Keratinocyte (primary cell): ENCODE data around the gene POU3F2. TPM values are rescaled to one million over a fixed set of nuclear protein-coding genes. Genes with fewer than 3 reads are reported as not detected.
A peak's percentile ranks its signal among the peaks of the same experiment; 100 is the strongest.

Experiments
- DNase-seq: peaks from one replicate; pipeline ENCODE4 v3.0.0-alpha.2; 2011; ENCODE audit warnings: low read depth, missing footprints, low spot score
- FAIRE-seq: peaks from 2 replicates; lab custom pipeline; 2011; peaks lifted over from hg19 to GRCh38; lab: Jason Lieb, UNC
- H2AFZ ChIP-seq: 2 replicates; pipeline ENCODE4 v1.6.0; 2012; ENCODE audit warnings: low read length, control low read depth, inconsistent platforms; ENCODE audit not compliant: control insufficient read depth
- H3K27ac ChIP-seq: 2 replicates; pipeline ENCODE4 v1.5.1; 2011; ENCODE audit warnings: low read length; ENCODE audit not compliant: control insufficient read depth, insufficient read depth
- H3K27me3 ChIP-seq: 3 replicates; pipeline ENCODE4 v1.6.0; 2011; ENCODE audit warnings: low read length; ENCODE audit not compliant: control insufficient read depth, insufficient read depth; ENCODE audit errors: extremely low read depth
- H3K36me3 ChIP-seq, 2 experiments: 2 replicates in 1 of 2; 3 replicates in 1 of 2; pipeline ENCODE4 v1.5.1; 2011; ENCODE audit warnings: low read length in 2 of 2, mild to moderate bottlenecking in 1 of 2; ENCODE audit not compliant: control insufficient read depth in 2 of 2, insufficient read depth in 2 of 2; ENCODE audit errors: extremely low read depth in 1 of 2
- H3K4me1 ChIP-seq: 3 replicates; pipeline ENCODE4 v1.5.1; 2011; ENCODE audit warnings: low read length; ENCODE audit not compliant: control insufficient read depth, insufficient read depth; ENCODE audit errors: extremely low read depth
- H3K4me2 ChIP-seq: 3 replicates; pipeline ENCODE4 v1.6.0; 2011; ENCODE audit warnings: low read depth, low read length; ENCODE audit not compliant: control insufficient read depth, insufficient read depth; ENCODE audit errors: extremely low read depth
- H3K4me3 ChIP-seq, 3 experiments: fragments of 200-600 bp in 1 of 3; sonication (generic) in 1 of 3; 2 replicates in 2 of 3; 3 replicates in 1 of 3; pipeline ENCODE4 v1.5.1; 2011 to 2016; ENCODE audit warnings: low read length in 3 of 3, mild to moderate bottlenecking in 3 of 3, control low read depth in 2 of 3, inconsistent platforms in 1 of 3, low read depth in 1 of 3, mixed read lengths in 1 of 3, mixed run types in 1 of 3, moderate library complexity in 1 of 3; ENCODE audit not compliant: control insufficient read depth in 2 of 3, insufficient read depth in 2 of 3; ENCODE audit errors: extremely low read depth in 1 of 3
- H3K79me2 ChIP-seq: 2 replicates; pipeline ENCODE4 v1.6.0; 2012; ENCODE audit warnings: low read length; ENCODE audit not compliant: control insufficient read depth, insufficient read depth
- H3K9ac ChIP-seq: 3 replicates; pipeline ENCODE4 v1.6.0; 2011; ENCODE audit warnings: low read length; ENCODE audit not compliant: control insufficient read depth, insufficient read depth; ENCODE audit errors: extremely low read depth
- H3K9me1 ChIP-seq: 3 replicates; pipeline ENCODE4 v1.6.0; 2011; ENCODE audit warnings: low read length; ENCODE audit not compliant: control insufficient read depth, insufficient read depth; ENCODE audit errors: extremely low read depth
- H3K9me3 ChIP-seq: 2 replicates; pipeline ENCODE4 v1.5.1; 2012; ENCODE audit warnings: low read depth, low read length; ENCODE audit not compliant: control insufficient read depth
- H4K20me1 ChIP-seq: 3 replicates; pipeline ENCODE4 v1.6.0; 2011; ENCODE audit warnings: low read length; ENCODE audit not compliant: control insufficient read depth, insufficient read depth; ENCODE audit errors: extremely low read depth
- EZH2 ChIP-seq: IDR thresholded peaks from one replicate; pipeline ENCODE4 v1.6.1; 2012; ENCODE audit warnings: inconsistent platforms, mild to moderate bottlenecking, low read length, moderate library complexity
- dilution Hi-C: fragments of 300-500 bp; cut with MboI; formaldehyde crosslinking; loops from one replicate; pipeline ENCODE4 v1.7.0; 2020; ENCODE audit warnings: low sequenced_read_pairs; ENCODE audit not compliant: extremely low pct_ligation_motif_present
- polyA plus RNA-seq, 5 experiments: library from polyadenylated mRNA; depleted of rRNA in 3 of 5; stranded (reverse) in 3 of 5; stranded (forward) in 1 of 5; unstranded in 1 of 5; fragments of >200 nt; gene quantifications; 1 replicate in 1 of 5; 2 replicates in 3 of 5; 3 replicates in 1 of 5; pipeline versions ENCODE4 v1.2.1 to v1.2.3, GENCODE V29; 2011 to 2012; ENCODE audit warnings: missing spikeins in 2 of 5, low read depth in 1 of 5, low replicate concordance in 1 of 5
- TF ChIP-seq, protein P1 (sequence below), 3 experiments: IDR thresholded peaks in 1 of 3; conservative IDR thresholded peaks in 1 of 3; optimal IDR thresholded peaks in 1 of 3; 2 replicates in 2 of 3; 3 replicates in 1 of 3; pipeline versions ENCODE3 to v1.5.1; 2011; ENCODE audit warnings: low read length in 3 of 3, mild to moderate bottlenecking in 3 of 3, moderate library complexity in 2 of 3, control low read depth in 1 of 3, inconsistent platforms in 1 of 3; ENCODE audit not compliant: insufficient read depth in 2 of 3; ENCODE audit errors: extremely low read depth in 1 of 3

The POU3F2 gene
- polyA plus RNA-seq, 1 donor (not counting 4 experiments of a cell fraction or from before 2014, with no cell fraction given) = not detected

DNA sequence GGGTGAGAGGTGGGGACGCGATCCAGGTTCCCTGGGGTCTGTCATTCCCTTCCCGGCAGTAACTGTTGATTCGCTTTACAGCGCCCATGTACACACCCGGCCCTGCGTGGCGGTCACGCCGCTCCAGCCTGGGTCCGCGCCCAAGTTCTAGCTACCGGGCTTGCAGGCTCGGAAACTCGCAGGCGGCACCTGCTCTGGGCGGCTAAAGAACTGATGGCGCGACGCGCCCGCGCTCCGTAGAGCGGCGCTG is 1.4 kb upstream of the POU3F2 start:
- no peaks in the 10 kb centered on the region for H3K79me2 ChIP-seq
- no peaks in the 10 kb centered on the region for H3K36me3 ChIP-seq
- H3K27ac ChIP-seq = no peak overlapping the region
- peaks cover 93% of the 10 kb centered on the region for H3K27me3 ChIP-seq
- H2AFZ ChIP-seq = no peak overlapping the region
- H3K4me3 ChIP-seq = peak overlapping the region in 1 of 3 experiments; percentile 57
- peak overlapping the region; percentile 69 for H3K4me2 ChIP-seq
- H4K20me1 ChIP-seq = peaks cover 3% of the 10 kb centered on the region
- no peaks in the 10 kb centered on the region for H3K9me1 ChIP-seq
- FAIRE-seq (no peak), DNase-seq (no peak)
- TF ChIP-seq, protein P1, sequence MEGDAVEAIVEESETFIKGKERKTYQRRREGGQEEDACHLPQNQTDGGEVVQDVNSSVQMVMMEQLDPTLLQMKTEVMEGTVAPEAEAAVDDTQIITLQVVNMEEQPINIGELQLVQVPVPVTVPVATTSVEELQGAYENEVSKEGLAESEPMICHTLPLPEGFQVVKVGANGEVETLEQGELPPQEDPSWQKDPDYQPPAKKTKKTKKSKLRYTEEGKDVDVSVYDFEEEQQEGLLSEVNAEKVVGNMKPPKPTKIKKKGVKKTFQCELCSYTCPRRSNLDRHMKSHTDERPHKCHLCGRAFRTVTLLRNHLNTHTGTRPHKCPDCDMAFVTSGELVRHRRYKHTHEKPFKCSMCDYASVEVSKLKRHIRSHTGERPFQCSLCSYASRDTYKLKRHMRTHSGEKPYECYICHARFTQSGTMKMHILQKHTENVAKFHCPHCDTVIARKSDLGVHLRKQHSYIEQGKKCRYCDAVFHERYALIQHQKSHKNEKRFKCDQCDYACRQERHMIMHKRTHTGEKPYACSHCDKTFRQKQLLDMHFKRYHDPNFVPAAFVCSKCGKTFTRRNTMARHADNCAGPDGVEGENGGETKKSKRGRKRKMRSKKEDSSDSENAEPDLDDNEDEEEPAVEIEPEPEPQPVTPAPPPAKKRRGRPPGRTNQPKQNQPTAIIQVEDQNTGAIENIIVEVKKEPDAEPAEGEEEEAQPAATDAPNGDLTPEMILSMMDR (optimal IDR thresholded peaks at IDR 0.05 in 1 of 3, IDR thresholded peaks at IDR 0.05 in 1 of 3, conservative IDR thresholded peaks at IDR 0.05 in 1 of 3; ENCODE audit: extremely low read depth in 1 of 3, insufficient read depth in 2 of 3, low read length in 3 of 3) = no peak
- no peak for TF ChIP-seq EZH2
- dilution Hi-C loops = no loop called here
- H3K9me3 ChIP-seq = no peaks in the 10 kb centered on the region
- no peak overlapping the region for H3K9ac ChIP-seq
- peaks cover 15% of the 10 kb centered on the region for H3K4me1 ChIP-seq

DNA sequence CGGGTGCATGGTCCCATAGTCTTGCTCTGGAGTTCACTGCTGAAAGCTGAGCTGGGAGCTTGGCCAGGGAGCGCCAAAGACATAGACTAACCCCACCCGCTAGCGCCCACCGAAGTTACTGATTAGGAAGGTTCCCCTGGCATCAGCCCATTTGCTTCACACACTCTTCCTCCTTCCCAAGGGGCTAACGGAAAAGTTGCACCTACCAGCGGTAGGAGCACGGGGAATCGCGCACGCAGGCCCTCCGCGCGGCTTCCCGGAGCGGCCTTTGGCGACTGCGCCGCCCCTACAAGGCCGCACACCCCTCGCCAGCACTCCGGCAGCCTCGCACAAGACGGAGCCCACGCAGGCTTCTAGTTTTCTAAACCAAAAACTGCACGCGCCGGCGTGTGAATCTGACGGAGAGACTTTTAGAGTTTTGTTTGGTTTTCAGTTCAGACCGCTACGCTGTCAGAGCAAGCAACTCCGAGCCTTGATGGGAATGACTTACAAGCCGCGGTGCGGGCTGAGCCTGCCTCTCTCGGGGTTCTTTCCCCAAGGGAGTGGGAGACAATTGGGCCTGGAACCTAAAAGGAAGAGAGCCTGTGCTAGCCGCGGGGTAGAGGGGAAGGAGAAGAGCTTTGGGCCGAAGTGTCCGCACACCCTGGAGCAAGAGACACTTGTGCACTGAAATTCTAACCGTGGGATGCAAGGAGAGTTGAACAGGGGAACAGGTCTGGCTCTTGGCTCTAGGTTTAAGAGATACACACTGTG is 891 bp upstream of the POU3F2 start:
- dilution Hi-C loops = no loop called here

More for the DNA sequence above, 891 bp upstream of the POU3F2 start:
- no peaks in the 10 kb centered on the region for H3K79me2 ChIP-seq
- no peaks in the 10 kb centered on the region for H3K36me3 ChIP-seq
- H3K4me2 ChIP-seq = peak overlapping the region; percentile 69
- H2AFZ ChIP-seq = peak overlapping the region; percentile 16
- H3K27ac ChIP-seq = no peak overlapping the region
- FAIRE-seq (no peak), DNase-seq (no peak)
- H3K27me3 ChIP-seq = peaks cover 93% of the 10 kb centered on the region
- H3K9me3 ChIP-seq = no peaks in the 10 kb centered on the region
- peak; percentile 94 for TF ChIP-seq EZH2
- TF ChIP-seq, protein P1 (optimal IDR thresholded peaks at IDR 0.05 in 1 of 3, IDR thresholded peaks at IDR 0.05 in 1 of 3, conservative IDR thresholded peaks at IDR 0.05 in 1 of 3; ENCODE audit: extremely low read depth in 1 of 3, insufficient read depth in 2 of 3, low read length in 3 of 3) = no peak
- H3K9me1 ChIP-seq = no peaks in the 10 kb centered on the region
- peaks cover 15% of the 10 kb centered on the region for H3K4me1 ChIP-seq
- H3K4me3 ChIP-seq = peak overlapping the region in 1 of 3 experiments; percentile 12
- no peak overlapping the region for H3K9ac ChIP-seq
- peaks cover 3% of the 10 kb centered on the region for H4K20me1 ChIP-seq
